Right lobe of liver (tissue), 6 donors: ENCODE data around the gene RNLS. TPM values are rescaled to one million over a fixed set of nuclear protein-coding genes. Genes with fewer than 3 reads are reported as not detected.

Source experiments
- ATAC-seq, 4 donors: fragments of 200-7000 bp; cut with Tn5 transposase; one replicate each; pipeline ENCODE4 v1.9.1; 2020; ENCODE audit warnings: mild to moderate bottlenecking in 4 of 4, moderate library complexity in 4 of 4
- DNase-seq, 3 donors: peaks; one replicate each; pipeline ENCODE4 v3.0.0-alpha.2; 2020
- H3K27ac ChIP-seq, 3 donors: fragments of 200-600 bp; one replicate each; pipeline ENCODE4 v1.8.0; 2022
- H3K27me3 ChIP-seq, 2 donors: fragments of 200-600 bp; one replicate each; pipeline ENCODE4 v1.8.0; 2022
- H3K36me3 ChIP-seq, 4 donors: fragments of 200-600 bp; sonication (generic) in 1 of 4; one replicate each; pipeline versions ENCODE4 v1.5.1 to v1.8.0; 2017 to 2022; ENCODE audit warnings: control low read depth in 1 of 4
- H3K4me1 ChIP-seq, 4 donors: fragments of 200-600 bp; sonication (generic) in 1 of 4; one replicate each; pipeline versions ENCODE4 v1.5.1 to v1.8.0; 2017 to 2022; ENCODE audit warnings: control low read depth in 1 of 4
- H3K4me3 ChIP-seq, 3 donors: fragments of 200-600 bp; one replicate each; pipeline ENCODE4 v1.8.0; 2022
- H3K9me3 ChIP-seq, 4 donors: fragments of 200-600 bp; sonication (generic) in 1 of 4; one replicate each; pipeline versions ENCODE4 v1.5.1 to v1.8.0; 2017 to 2022; ENCODE audit warnings: control low read depth in 1 of 4
- CTCF ChIP-seq, 4 donors: fragments of 200-600 bp in 3 of 4; fragments of 450-650 bp in 1 of 4; IDR thresholded peaks; one replicate each; pipeline versions ENCODE4 v1.5.1 to v1.8.0; 2016 to 2022; ENCODE audit warnings: antibody characterized with exemption in 4 of 4, mild to moderate bottlenecking in 2 of 4
- POLR2A ChIP-seq: fragments of 450-650 bp; IDR thresholded peaks from one replicate; pipeline ENCODE4 v1.6.1; 2017; ENCODE audit warnings: antibody characterized with exemption, mild to moderate bottlenecking
- WGBS: methylation state at CpG from one replicate; pipeline ENCODE4 v1.1.6; 2018; ENCODE audit warnings: low coverage, low lambda C conversion rate; ENCODE audit not compliant: insufficient coverage; ENCODE audit errors: missing lambda C conversion rate; 5-methylcytosine and 5-hydroxymethylcytosine counted together
- intact Hi-C, 2 donors: fragments of 100-400 bp; cut with DNase I; formaldehyde crosslinking; loops; one replicate each; pipeline versions ENCODE4 v1.11.2 to v1.14.1; 2022
- total RNA-seq, 6 experiments: library from RNA; depleted of rRNA in 2 of 6; stranded (reverse); fragments of >200 nt in 2 of 6; fragmentation: NEBNext Ultra II Directional in 3 of 6; extraction: Animal tissue kit (Norgen Biotek cat#: 25700) in 3 of 6; gene quantifications; one replicate each; pipeline versions ENCODE4 v1.1.0 to v1.2.4, GENCODE V29; 2016 to 2023
- donor health status: DM: no; HTN: yes; CAD: no.
- donor health status: DM: no; HTN: no; CAD: no.
- donor health status: DM: no; HTN: no; CAD: no.
- donor health status: DM: no; HTN: yes; CAD: no.
- donor health status: DM: no; HTN: yes; CAD: no.

Gene RNLS
- total RNA-seq, 6 experiments from 2014 or later: 5.9 to 10.5 (median 7.3) TPM

- intact Hi-C loops: no loop called here
- DNase-seq (no peak), ATAC-seq (peak in 1 of 4 donors; percentile 7)
- Histone ChIP-seq H3K27me3 (no peaks in the 10 kb centered on the region), H3K4me3 (no peak overlapping the region), H3K27ac (no peak overlapping the region), H3K9me3 (no peaks in the 10 kb centered on the region), H3K36me3 (no peaks in the 10 kb centered on the region), H3K4me1 (peaks cover 0 to 15% (median 4%) of the 10 kb centered on the region in 4 donors)
- TF ChIP-seq POLR2A: no peak
- no peak for TF ChIP-seq CTCF (IDR thresholded peaks at IDR 0.05)
- WGBS: no CpG with 5 or more reads among the region's 2 CpGs
Observed at GRCh38 chr10:88347022-88347421, 236.1 kb downstream of the RNLS start.

GRCh38 chr10:88346144-88346977, 236.8 kb downstream of the RNLS start:
- Histone ChIP-seq H3K27ac (peak overlapping the region in 1 of 3 donors; percentile 30), H3K4me3 (no peak overlapping the region), H3K27me3 (no peaks in the 10 kb centered on the region), H3K9me3 (no peaks in the 10 kb centered on the region), H3K36me3 (no peaks in the 10 kb centered on the region), H3K4me1 (peaks cover 0 to 15% (median 4%) of the 10 kb centered on the region in 4 donors)
- DNase-seq (no peak), ATAC-seq (peak; percentile 77 to 95 (median 91))
- TF ChIP-seq POLR2A: no peak
- TF ChIP-seq CTCF (IDR thresholded peaks at IDR 0.05): no peak
- 56% methylated on average over 6 of the region's 6 CpGs for WGBS
- intact Hi-C loops: no loop called here

- H3K27ac ChIP-seq: no peak overlapping the region
- no peak for TF ChIP-seq POLR2A
- no peak for TF ChIP-seq CTCF (IDR thresholded peaks at IDR 0.05)
- 25% methylated on average over 2 of the region's 2 CpGs for WGBS
- peaks cover 0 to 15% (median 4%) of the 10 kb centered on the region in 4 donors for H3K4me1 ChIP-seq
- no peaks in the 10 kb centered on the region for H3K9me3 ChIP-seq
- intact Hi-C loops: no loop called here
- H3K27me3 ChIP-seq: no peaks in the 10 kb centered on the region
- no peak overlapping the region for H3K4me3 ChIP-seq
- DNase-seq (no peak), ATAC-seq (peak in 2 of 4 donors; percentile 26 to 45)
- H3K36me3 ChIP-seq: no peaks in the 10 kb centered on the region
Observed at GRCh38 chr10:88343761-88344484, 239.2 kb downstream of the RNLS start.

- H3K36me3 ChIP-seq: no peaks in the 10 kb centered on the region
- no peaks in the 10 kb centered on the region for H3K27me3 ChIP-seq
- no peak overlapping the region for H3K27ac ChIP-seq
- DNase-seq (no peak), ATAC-seq (no peak)
- 100% methylated on average over 3 of the region's 3 CpGs for WGBS
- H3K4me1 ChIP-seq: peaks cover 0 to 15% (median 4%) of the 10 kb centered on the region in 4 donors
- no peaks in the 10 kb centered on the region for H3K9me3 ChIP-seq
- H3K4me3 ChIP-seq: no peak overlapping the region
- TF ChIP-seq CTCF (IDR thresholded peaks at IDR 0.05) (no peak), POLR2A (no peak)
- intact Hi-C loops: no loop called here
Observed at GRCh38 chr10:88342733-88343310, 240.3 kb downstream of the RNLS start.
